T-cell (primary cell): ENCODE data around the gene RTN4RL2. TPM values are rescaled to one million over a fixed set of nuclear protein-coding genes. Genes with fewer than 3 reads are reported as not detected.

ENCODE experiments used
- ATAC-seq, 4 experiments: fragments of 200-7000 bp in 3 of 4; fragments of 150-1000 bp in 1 of 4; cut with Tn5 transposase; replicated peaks in 1 of 4; 1 replicate in 3 of 4; 2 replicates in 1 of 4; pipeline ENCODE4 v1.10.0; 2021; ENCODE audit warnings: moderate library complexity in 3 of 4, mild to moderate bottlenecking in 2 of 4, moderate number of reproducible peaks in 1 of 4
- CTCF ChIA-PET, 2 donors: fragments of 300-600 bp; sonication (Branson Sonifier 250); formaldehyde crosslinking; loops; one replicate each; lab custom pipeline; 2022; ENCODE audit warnings: antibody characterized with exemption in 2 of 2; lab: Charles Lee
- POLR2A ChIA-PET, 2 donors: fragments of 300-600 bp; sonication (Branson Sonifier 250); formaldehyde crosslinking; loops; one replicate each; lab custom pipeline; 2022; ENCODE audit warnings: antibody characterized with exemption in 2 of 2; lab: Charles Lee
- DNase-seq, 35 experiments: peaks; one replicate each; pipeline versions ENCODE4 v3.0.0 to v3.0.0-alpha.2; 2013 to 2023
- H3K27ac ChIP-seq: one replicate; pipeline ENCODE4 v1.5.1; 2013; ENCODE audit warnings: low read length
- H3K27me3 ChIP-seq, 2 experiments: replicated peaks in 1 of 2; 1 replicate in 1 of 2; 2 replicates in 1 of 2; pipeline versions ENCODE4 v1.6.1 to v1.7.0; 2013; ENCODE audit warnings: low read length in 1 of 2, mixed read lengths in 1 of 2; ENCODE audit not compliant: control insufficient read depth in 2 of 2, insufficient read depth in 2 of 2; ENCODE audit errors: extremely low read depth in 1 of 2
- H3K36me3 ChIP-seq, 2 donors: 1 replicate in 1 of 2; 2 replicates in 1 of 2; pipeline versions ENCODE4 v1.6.1 to v1.7.0; 2013; ENCODE audit warnings: low read length in 1 of 2; ENCODE audit not compliant: control insufficient read depth in 2 of 2, insufficient read depth in 1 of 2; ENCODE audit errors: extremely low read depth in 1 of 2
- H3K4me1 ChIP-seq, 2 experiments: 1 replicate in 1 of 2; 2 replicates in 1 of 2; pipeline versions ENCODE4 v1.6.1 to v1.7.0; 2013; ENCODE audit warnings: low read length in 2 of 2, mixed read lengths in 1 of 2; ENCODE audit not compliant: insufficient read depth in 2 of 2, control insufficient read depth in 1 of 2; ENCODE audit errors: extremely low read depth in 1 of 2
- H3K4me3 ChIP-seq, 2 donors: 1 replicate in 1 of 2; 2 replicates in 1 of 2; pipeline versions ENCODE4 v1.5.1 to v1.7.0; 2013; ENCODE audit warnings: mild to moderate bottlenecking in 2 of 2, low read length in 1 of 2, moderate library complexity in 1 of 2; ENCODE audit not compliant: control insufficient read depth in 1 of 2; ENCODE audit errors: extremely low read depth in 1 of 2
- H3K9me3 ChIP-seq: 2 replicates; pipeline ENCODE4 v1.7.0; 2013
- H3K27ac Mint-ChIP-seq, 2 donors: one replicate each; pipeline ENCODE4 v1.8.0; 2020 to 2021; ENCODE audit warnings: mild to moderate bottlenecking in 2 of 2, mixed read lengths in 2 of 2
- H3K27me3 Mint-ChIP-seq, 2 donors: one replicate each; pipeline ENCODE4 v1.8.0; 2021 to 2022; ENCODE audit warnings: mixed read lengths in 2 of 2
- H3K36me3 Mint-ChIP-seq: one replicate; pipeline ENCODE4 v1.8.0; 2021; ENCODE audit warnings: mixed read lengths
- H3K4me1 Mint-ChIP-seq, 3 donors: one replicate each; pipeline ENCODE4 v1.8.0; 2020 to 2022; ENCODE audit warnings: mixed read lengths in 3 of 3, mild to moderate bottlenecking in 1 of 3
- H3K4me3 Mint-ChIP-seq, 3 donors: one replicate each; pipeline ENCODE4 v1.8.0; 2020 to 2022; ENCODE audit warnings: mild to moderate bottlenecking in 3 of 3, mixed read lengths in 3 of 3, moderate library complexity in 3 of 3
- H3K9me3 Mint-ChIP-seq, 3 donors: one replicate each; pipeline ENCODE4 v1.8.0; 2020 to 2022; ENCODE audit warnings: mixed read lengths in 3 of 3
- WGBS: methylation state at CpG from one replicate; pipeline ENCODE4 v1.1.5; 2013; ENCODE audit warnings: missing lambda C conversion rate; ENCODE audit not compliant: insufficient coverage; 5-methylcytosine and 5-hydroxymethylcytosine counted together
- total RNA-seq, 35 experiments: library from RNA in 6 of 35; stranded (reverse) in 6 of 35; fragments of 120-200 nt in 1 of 35; gene quantifications; one replicate each; pipeline versions ENCODE4 v1.2.1 to v1.2.4 and lab custom pipeline; 2013 to 2026

RTN4RL2 gene
- total RNA-seq, 5 donors from 2014 or later (not counting 1 experiment from before 2014, with no cell fraction given) = 0.15 to 1.1 (median 0.29) TPM

GRCh38 chr11:57476047-57476756, 15.9 kb downstream of the RTN4RL2 start:
- peak; percentile 40 to 48 (median 45) for ATAC-seq
- peaks cover 0 to 40% of the 10 kb centered on the region in 2 donors for H3K27me3 Mint-ChIP-seq
- POLR2A ChIA-PET = no interaction called here
- Histone ChIP-seq H3K4me1 (peaks cover 13 to 37% of the 10 kb centered on the region in 2 experiments), H3K9me3 (no peaks in the 10 kb centered on the region), H3K36me3 (no peaks in the 10 kb centered on the region), H3K27me3 (peaks cover 0 to 36% of the 10 kb centered on the region in 2 experiments), H3K27ac (no peak overlapping the region), H3K4me3 (peak overlapping the region; percentile 47 to 55)
- H3K4me3 Mint-ChIP-seq = peak overlapping the region; percentile 67 to 81 (median 71)
- H3K9me3 Mint-ChIP-seq = no peaks in the 10 kb centered on the region
- CTCF ChIA-PET = interaction anchor here (0.7 to 1.2 kb wide), 4 partner anchors 17 to 168 kb away, joined by 3 to 5 read pairs (median 4); no protein-coding TSS in a partner anchor
- H3K4me1 Mint-ChIP-seq = peaks cover 33 to 38% (median 33%) of the 10 kb centered on the region in 3 donors
- H3K36me3 Mint-ChIP-seq = no peaks in the 10 kb centered on the region
- peak overlapping the region in 1 of 2 donors; percentile 4 for H3K27ac Mint-ChIP-seq
- DNase-seq = peak in 8 of 35 experiments; percentile 16 to 41 (median 23)
- 3% methylated on average over 74 of the region's 80 CpGs for WGBS

DNA sequence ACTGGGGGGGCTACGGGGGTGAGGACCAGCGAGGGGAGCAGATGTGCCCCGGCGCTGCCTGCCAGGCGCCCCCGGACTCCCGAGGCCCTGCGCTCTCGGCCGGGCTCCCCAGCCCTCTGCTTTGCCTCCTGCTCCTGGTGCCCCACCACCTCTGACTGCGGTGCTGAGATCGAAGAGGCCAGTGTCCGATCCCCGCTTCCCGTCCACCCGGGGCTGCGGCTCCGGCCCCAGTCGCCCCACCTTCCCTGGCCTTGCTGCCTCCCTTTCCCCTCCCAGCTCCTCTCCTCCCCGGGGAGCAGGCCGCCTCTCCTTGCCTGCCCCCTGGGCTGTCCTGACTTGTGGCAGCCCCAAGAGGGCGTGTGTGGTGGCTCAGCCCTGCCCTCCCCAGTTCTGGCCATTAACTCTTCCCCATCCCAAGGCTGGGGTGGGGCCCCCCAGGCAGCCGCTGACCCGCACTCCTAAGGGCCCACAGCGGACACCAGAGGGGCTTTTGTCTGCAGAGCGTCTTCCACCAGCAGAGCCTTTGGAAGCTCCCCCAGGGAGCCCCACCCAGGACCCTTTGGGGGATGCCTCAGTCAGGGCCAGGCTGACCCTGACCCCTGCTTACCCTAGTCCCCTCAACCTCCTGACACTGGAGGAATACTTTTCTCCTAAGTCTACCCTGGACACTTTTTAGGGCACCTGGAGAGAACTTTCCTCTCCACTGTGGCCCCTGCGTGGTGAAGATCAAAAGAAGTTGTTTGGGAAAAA, 16.6 kb downstream of the RTN4RL2 start:
- Histone ChIP-seq H3K9me3 (no peaks in the 10 kb centered on the region), H3K36me3 (no peaks in the 10 kb centered on the region), H3K4me3 (peak overlapping the region; percentile 47 to 55), H3K27me3 (peaks cover 0 to 37% of the 10 kb centered on the region in 2 experiments), H3K4me1 (peaks cover 13 to 38% of the 10 kb centered on the region in 2 experiments), H3K27ac (no peak overlapping the region)
- Mint-ChIP-seq H3K36me3 (no peaks in the 10 kb centered on the region), H3K4me3 (peak overlapping the region; percentile 60 to 81 (median 68)), H3K4me1 (peaks cover 33 to 40% (median 35%) of the 10 kb centered on the region in 3 donors), H3K9me3 (no peaks in the 10 kb centered on the region), H3K27ac (peak overlapping the region in 1 of 2 donors; percentile 11), H3K27me3 (peaks cover 0 to 40% of the 10 kb centered on the region in 2 donors)
- ATAC-seq = peak; percentile 48 to 63 (median 56)
- WGBS = 12% methylated on average over 26 of the region's 27 CpGs
- CTCF ChIA-PET = interaction anchor here (0.7 to 1.2 kb wide), 4 partner anchors 16 to 168 kb away, joined by 3 to 5 read pairs (median 4); no protein-coding TSS in a partner anchor
- DNase-seq = peak in 5 of 35 experiments; percentile 16 to 46 (median 27)
- POLR2A ChIA-PET = no interaction called here

- no peak overlapping the region for H3K4me3 ChIP-seq
- H3K4me1 ChIP-seq = peaks cover 13 to 45% of the 10 kb centered on the region in 2 experiments
- no peaks in the 10 kb centered on the region for H3K9me3 ChIP-seq
- H3K36me3 ChIP-seq = no peaks in the 10 kb centered on the region
- H3K9me3 Mint-ChIP-seq = no peaks in the 10 kb centered on the region
- ChIA-PET POLR2A (no interaction called here), CTCF (interaction anchor here in 1 of 2 donors (0.9 to 1.4 kb wide), 2 partner anchors 14 to 20 kb away, joined by 3 to 5 read pairs; no protein-coding TSS in a partner anchor)
- ATAC-seq = no peak
- H3K4me3 Mint-ChIP-seq = peak overlapping the region; percentile 60 to 81 (median 68)
- peaks cover 0 to 44% of the 10 kb centered on the region in 2 experiments for H3K27me3 ChIP-seq
- peaks cover 33 to 43% (median 35%) of the 10 kb centered on the region in 3 donors for H3K4me1 Mint-ChIP-seq
- 90% methylated on average over 7 of the region's 11 CpGs for WGBS
- no peaks in the 10 kb centered on the region for H3K36me3 Mint-ChIP-seq
- no peak overlapping the region for H3K27ac Mint-ChIP-seq
- no peak for DNase-seq
- peaks cover 3 to 37% of the 10 kb centered on the region in 2 donors for H3K27me3 Mint-ChIP-seq
- H3K27ac ChIP-seq = no peak overlapping the region
These were observed 17.3 kb downstream of the RTN4RL2 start for GRCh38 chr11:57477507-57478189.

DNA sequence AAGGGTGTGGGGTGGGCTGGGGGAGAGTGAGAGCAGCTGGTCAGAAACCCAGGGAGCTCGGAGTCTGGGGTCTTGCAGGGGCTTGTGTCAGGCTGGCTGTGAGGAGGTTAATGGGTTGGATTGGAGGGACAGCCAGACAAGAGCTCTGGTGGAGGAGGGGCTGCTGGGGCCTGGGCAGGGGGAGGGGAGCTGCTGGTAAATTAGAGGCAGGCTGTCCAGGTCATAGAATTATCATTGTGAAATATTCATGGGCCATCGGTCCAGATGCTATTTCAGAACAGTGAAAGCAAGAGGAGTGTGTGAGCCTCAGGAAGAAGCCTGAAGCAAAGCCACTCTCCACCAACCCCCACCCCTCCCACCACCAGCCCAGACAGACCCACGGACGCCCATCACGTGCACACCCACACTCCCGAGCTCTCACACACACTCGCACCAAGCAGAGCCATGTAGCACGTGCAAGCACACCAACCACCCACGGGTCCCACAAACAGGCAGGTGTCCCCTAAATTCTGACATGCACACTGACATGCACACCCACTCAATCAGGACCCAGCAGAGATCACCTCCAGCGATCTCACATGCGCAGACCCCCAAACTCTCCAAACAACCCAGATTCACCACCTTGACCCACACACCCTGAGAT, 18.8 kb downstream of the RTN4RL2 start:
- Histone ChIP-seq H3K9me3 (no peaks in the 10 kb centered on the region), H3K36me3 (no peaks in the 10 kb centered on the region), H3K4me1 (peaks cover 15 to 48% of the 10 kb centered on the region in 2 experiments), H3K4me3 (no peak overlapping the region), H3K27me3 (peaks cover 0 to 46% of the 10 kb centered on the region in 2 experiments), H3K27ac (no peak overlapping the region)
- Mint-ChIP-seq H3K27ac (no peak overlapping the region), H3K4me1 (peaks cover 20 to 35% (median 32%) of the 10 kb centered on the region in 3 donors), H3K9me3 (no peaks in the 10 kb centered on the region), H3K27me3 (peaks cover 3 to 32% of the 10 kb centered on the region in 2 donors), H3K4me3 (no peak overlapping the region), H3K36me3 (peaks cover under 1% of the 10 kb centered on the region)
- ATAC-seq (no peak), DNase-seq (no peak)
- 38% methylated on average over 8 of the region's 11 CpGs for WGBS
- POLR2A ChIA-PET = interaction anchor here in 1 of 2 donors (0.6 kb wide), 1 partner anchor 14 kb away, joined by 3 read pairs; no protein-coding TSS in a partner anchor
- CTCF ChIA-PET = interaction anchor here (0.6 to 2.1 kb wide), 8 partner anchors 14 to 305 kb away, joined by 3 to 11 read pairs (median 4); no protein-coding TSS in a partner anchor

GRCh38 chr11:57479911-57480310, 19.6 kb downstream of the RTN4RL2 start:
- ChIA-PET CTCF (interaction anchor here (1.4 to 2.1 kb wide), 2 partner anchors 13 to 22 kb away, joined by 3 to 11 read pairs; no protein-coding TSS in a partner anchor), POLR2A (interaction anchor here in 1 of 2 donors (0.6 kb wide), 1 partner anchor 14 kb away, joined by 3 read pairs; no protein-coding TSS in a partner anchor)
- peaks cover 5 to 36% of the 10 kb centered on the region in 2 donors for H3K27me3 Mint-ChIP-seq
- no peaks in the 10 kb centered on the region for H3K9me3 Mint-ChIP-seq
- Histone ChIP-seq H3K27me3 (peaks cover 0 to 46% of the 10 kb centered on the region in 2 experiments), H3K4me1 (peaks cover 12 to 41% of the 10 kb centered on the region in 2 experiments), H3K4me3 (no peak overlapping the region), H3K36me3 (peaks cover 0 to 2% of the 10 kb centered on the region in 2 donors), H3K27ac (no peak overlapping the region), H3K9me3 (no peaks in the 10 kb centered on the region)
- peaks cover 8% of the 10 kb centered on the region for H3K36me3 Mint-ChIP-seq
- ATAC-seq (no peak), DNase-seq (no peak)
- peak overlapping the region in 1 of 2 donors; percentile 49 for H3K27ac Mint-ChIP-seq
- peaks cover 12 to 30% (median 27%) of the 10 kb centered on the region in 3 donors for H3K4me1 Mint-ChIP-seq
- WGBS = 75% methylated on average over 1 of the region's 4 CpGs
- no peak overlapping the region for H3K4me3 Mint-ChIP-seq
